ENCODE results near the gene TLE4.

GRCh38 chr9:79759460-79759859 lies 187.7 kb downstream of the TLE4 start:
- TF ChIP-seq CTCF (IDR thresholded peaks at IDR 0.05): no peak
- TF ChIP-seq POLR2A (IDR thresholded peaks at IDR 0.05): no peak
